CD4-positive, alpha-beta T cell treated with Interleukin-1 beta for 1 hour (primary cell): Measurements from ENCODE around the gene TTC7B.

Experiments used
- DNase-seq, 2 donors: peaks; one replicate each; pipeline ENCODE4 v3.0.0-alpha.2; 2020 to 2022

The TTC7B gene

DNA sequence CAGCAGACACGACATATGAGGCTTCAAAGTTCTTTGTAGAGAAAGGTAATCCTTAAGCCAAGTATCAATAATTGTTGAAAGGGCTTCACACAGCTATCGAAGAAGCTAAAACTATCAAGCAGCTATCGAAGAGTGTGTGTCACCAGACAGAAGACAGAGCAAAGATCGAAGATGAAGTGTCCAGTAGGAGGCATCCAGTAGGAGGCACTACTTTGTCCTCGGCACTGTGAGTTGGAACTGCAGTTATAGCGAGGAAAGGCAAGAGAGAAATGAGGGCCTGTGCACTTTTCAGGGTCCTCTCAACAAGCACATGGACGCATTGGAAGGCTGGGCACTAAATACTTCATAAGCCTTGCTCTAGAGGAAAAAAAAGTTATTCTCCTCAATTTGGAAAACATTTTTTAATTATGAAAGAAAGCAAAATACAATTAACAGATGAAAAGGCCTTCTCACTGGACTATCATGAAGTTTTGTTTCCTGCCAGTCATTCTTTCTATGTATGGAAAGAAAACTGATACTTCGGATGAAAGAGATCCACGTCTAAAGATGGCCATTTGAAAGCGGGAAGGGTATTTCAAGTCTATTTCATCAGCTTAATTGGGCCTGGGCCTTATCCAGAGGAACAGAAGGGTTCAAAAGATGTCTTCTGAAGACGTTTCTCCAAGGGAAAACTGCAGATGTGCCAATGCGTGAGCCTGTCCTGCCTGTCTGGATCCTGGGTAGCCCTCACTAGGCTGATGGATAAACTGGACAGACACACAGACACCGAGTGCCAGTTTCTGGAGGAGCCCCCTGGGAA lies 244.9 kb downstream of the TTC7B start:
- DNase-seq, result no peak

DNA sequence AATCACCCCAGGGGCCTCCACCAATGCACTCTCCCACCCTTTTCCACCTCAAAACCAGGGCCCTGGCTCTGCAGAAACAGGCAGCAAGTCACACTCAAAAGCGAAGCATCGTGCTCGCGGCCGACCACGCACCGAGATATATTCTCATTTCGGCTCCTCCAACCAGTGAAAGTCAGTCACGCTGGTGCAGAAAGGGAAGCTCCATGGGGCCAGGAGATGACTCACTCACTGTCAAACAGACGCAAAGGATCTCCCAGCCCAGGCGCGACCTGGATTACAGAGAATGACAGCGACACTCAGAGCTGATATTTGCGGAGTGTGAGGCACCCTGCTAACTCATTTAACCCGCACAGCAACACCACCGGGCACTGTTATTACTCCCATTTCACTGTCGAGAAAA lies 245.8 kb downstream of the TTC7B start:
- no peak for DNase-seq

DNA sequence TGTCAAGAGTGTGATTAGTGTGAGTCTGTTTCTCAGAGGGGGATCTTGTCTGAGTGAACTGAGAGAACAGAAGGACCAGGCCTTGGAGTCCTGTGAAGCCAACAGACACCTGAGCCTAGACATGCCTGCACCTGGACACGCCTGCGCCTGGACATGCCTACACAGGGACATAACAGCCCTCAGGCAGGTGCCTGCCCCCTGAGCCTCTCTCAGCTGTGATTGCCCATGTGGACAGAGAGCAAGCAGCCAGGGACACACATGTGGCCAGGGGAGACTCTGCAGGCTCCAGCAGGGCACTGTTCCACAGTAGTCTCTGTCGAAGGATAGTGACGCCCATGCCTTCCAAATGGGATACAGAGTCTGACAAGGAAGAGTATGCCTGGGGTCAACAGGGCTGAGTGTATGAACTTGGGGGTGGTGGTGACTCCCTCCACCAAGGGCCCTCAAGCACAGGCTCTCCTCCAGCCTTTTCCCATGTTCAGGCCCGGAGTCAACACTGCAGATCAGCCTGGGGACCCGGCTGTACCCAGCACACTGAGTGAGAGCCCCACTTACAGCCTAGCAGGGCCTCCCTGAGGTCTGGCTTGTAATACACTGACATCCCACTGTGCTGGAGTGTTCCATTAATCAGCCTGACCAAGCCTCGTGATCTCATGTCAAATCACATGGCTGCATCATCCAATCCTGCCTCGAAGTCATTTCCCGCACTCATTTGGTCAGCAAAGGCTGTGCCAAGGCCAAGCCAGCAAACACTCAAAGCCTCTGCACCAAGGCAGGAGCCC lies 246.4 kb downstream of the TTC7B start:
- DNase-seq, result no peak

DNA sequence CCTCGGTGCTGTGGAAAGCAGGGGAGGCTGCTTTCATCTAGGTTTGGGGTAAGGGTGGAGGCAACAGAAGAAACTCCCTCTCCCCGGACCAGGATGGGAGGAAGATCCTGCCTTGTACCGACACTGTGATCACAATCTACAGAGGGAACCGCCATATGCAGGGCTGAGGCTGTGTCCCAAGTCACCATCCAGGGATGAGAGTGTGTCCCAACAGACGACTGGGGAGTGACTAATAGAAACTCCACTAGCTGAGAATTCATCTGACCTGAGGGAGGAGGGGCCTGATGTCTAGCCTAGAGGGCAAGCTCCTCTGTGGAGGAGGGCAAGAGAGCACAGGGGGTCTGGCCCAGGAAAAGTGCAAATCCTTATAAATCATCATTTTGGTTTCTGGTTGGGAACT lies 247.0 kb downstream of the TTC7B start:
- no peak for DNase-seq

DNA sequence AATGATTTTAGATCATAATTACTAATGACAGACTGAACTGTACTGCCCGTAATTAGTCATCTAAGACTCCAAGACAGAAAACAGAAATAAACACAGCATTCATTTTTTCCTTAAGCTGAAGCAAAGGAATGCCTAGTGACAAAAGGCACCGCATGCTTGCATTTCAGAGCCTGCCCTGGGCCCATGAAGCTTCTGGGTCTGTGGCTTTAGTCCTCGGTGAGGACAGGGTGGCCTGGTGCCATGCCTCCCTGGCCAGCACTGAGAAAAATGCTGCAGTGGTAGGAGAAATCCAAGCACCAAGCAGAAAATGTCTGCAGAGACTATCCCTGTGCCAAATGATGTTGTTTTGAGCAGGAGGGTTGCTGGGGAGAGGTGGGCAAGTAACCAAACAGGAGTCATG lies 247.8 kb downstream of the TTC7B start:
- DNase-seq, result no peak

DNA sequence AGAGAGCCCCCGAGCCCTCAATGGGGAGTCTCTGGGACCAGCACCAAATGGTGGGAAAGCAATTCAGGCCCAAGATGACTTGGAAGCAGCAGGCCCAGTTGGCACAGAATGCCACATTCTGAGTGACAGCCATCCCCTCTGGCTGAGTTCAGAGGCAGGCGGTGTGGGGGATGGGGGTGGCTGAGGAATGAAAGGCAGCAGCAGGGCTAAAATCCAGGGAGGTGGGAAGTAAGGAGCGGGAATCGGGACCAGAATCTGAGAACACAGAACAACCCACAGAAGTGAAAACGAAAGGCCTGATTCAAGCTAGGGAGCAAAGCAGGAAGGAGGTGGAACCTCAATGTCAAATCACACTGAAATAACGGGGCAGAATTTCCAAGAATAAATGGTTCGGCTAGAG lies 248.2 kb downstream of the TTC7B start:
- no peak for DNase-seq

DNA sequence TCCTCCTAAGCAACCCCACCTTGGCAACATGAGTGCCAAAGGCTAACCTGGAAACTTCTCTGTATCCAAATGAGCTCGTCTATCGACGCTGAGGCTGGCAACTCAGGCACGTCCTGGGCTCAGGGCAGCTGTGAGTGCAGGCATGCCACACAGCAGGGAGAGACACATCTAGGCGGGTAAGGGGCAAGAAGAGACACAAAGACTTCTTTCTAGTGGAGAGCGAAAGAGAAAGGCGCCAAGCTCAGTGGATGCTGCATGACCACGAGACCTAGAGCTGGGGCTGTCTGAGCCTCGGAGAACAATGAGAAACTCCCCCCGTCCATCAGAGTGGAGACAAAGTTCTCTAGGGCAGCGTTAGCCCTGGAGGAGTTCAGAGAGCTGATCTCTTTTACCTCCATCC lies 249.0 kb downstream of the TTC7B start:
- DNase-seq, result no peak

DNA sequence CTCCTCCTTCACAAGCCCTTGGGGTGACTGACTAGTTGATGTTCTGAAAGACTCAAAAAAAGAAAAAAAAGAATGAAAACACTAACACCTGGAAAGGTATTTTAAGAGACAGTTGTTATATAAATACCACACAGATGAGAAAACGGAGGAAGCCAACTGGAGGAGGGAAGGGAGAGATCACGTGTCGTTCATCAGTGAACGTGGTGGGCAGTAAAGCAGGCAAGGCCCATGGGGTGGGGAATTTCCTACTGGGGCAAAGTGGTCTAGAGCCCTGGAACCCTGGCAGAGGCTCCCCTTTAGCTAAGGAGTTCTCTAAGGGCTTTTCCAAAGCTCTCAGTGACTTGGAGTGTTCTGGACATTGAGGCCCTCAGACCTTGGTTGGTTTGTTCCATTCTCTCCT lies 249.7 kb downstream of the TTC7B start:
- no peak for DNase-seq

DNA sequence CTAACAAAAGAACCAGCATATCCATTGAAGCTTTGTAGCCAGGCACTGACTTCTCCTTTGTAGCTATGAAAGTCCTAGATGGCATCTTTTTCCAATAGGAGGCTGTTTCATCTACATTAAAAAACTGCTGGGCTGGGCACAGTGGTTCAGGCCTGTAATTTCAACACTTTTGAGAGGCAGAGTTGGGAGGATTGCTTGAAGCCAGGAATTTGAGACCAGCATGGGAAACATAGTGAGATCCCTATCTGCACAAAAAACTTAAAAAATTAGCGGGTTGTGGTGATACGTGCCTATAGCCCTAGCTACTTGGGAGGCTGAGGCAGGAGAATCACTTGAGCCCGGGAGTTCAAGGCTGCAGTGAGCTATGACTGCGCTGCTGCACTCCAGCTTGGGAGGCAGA lies 251.7 kb downstream of the TTC7B start:
- no peak for DNase-seq

DNA sequence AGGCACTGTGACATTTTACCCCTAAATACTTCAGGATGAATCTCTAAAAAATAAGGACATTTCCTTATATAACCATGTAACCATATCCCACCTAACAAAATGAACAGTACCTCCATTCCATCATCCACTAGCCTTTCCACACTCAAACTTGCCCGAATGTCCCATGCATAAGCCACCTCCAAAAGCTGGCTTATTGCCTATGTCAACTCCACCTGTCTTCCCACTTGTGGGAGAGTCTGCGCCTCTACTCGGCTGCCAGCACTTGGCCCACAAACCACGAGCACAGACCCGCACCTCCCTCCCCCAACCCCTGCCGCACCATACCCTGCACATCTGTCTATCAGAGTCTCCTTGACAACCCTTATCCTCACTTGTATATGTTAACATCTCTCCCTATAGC lies 253.6 kb downstream of the TTC7B start:
- DNase-seq, result no peak

DNA sequence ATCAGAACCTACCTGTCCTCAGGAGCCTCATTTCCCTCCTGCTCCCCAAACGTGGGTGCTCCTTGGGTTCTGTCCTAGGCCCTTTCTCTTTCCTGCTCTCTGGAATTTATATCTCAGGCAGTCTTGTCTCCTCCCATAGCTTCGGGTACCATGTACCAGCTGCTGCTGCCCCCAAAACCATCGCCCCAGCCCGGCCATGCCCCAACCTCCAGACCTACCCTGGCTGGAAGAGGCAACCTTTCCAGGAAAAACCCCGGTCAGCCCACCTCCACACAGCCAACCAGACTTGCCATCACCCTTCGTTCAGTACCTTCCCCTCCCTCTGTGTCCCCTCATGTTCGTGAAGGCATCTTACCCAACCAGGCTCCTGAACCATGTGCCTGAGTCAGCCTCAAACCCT lies 254.3 kb downstream of the TTC7B start:
- DNase-seq, result no peak

DNA sequence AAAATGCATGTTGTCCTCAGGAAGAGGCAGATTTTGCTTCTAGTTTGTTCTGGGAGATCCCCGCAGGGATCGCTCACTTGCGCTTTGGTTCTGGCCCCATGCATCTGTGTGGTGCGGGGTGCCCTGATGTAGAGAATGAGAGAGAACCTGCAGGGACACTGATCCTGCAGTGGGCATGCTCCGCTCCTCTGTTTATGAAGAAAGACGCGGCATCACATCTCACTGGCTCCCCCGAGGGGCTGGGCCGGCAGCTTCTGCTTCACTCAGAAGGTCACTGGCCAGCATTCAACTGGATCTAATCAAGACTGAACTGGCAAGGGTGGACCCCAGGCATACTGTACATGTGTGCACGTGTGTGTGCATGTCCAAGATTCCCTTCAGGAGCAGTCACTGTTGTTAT lies 255.2 kb downstream of the TTC7B start:
- DNase-seq, result no peak

DNA sequence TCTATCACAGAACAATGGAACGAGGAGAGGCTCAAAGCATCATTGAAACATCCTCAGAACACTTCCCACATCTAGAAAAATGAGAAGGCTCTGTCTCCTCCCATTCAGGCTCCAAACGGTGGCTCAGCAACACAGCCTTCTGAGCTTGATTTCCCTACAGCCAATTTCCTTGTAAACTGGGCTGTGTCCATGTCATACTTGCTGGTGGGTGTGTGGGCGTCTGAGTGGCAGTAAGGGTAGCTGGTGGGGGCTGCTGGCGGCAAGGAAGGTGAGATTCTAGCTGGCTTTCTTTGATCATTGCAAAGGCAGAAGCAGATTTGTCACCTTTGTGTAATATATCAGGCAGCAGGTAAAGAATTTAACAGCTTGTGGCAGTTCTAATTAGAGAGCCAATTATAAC lies 255.7 kb downstream of the TTC7B start:
- DNase-seq, result no peak

DNA sequence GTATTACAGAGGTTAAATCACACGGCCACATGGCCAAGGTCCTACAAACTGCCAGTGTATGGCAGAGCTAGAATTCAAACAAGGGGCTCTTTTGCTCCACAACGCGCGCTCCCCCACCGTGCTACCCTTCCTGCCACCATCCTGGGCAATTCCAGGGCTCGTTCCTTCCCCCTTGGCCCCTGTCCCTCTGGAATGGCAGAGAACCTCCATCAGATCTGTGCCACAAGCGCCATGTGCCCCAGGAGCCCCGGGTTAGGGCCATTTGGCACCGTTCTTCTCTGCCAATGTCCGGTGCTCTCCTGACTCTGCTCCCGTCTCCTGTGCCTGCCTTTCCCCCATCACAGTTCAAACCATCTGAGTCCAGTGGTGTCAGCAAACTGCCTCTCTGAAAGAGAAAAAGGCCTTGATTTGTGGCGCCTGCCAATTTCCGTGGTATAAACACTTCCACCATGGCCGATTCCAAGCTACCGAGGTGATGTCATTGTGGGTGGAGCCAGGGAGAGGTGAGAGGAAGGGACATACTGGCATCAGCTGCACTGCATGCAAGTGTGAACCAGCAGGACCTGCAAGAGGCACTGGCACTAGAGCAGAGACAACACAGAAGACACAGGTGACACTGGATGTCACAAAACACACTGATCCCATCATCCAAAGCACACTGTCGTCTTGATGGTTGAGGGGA lies 256.3 kb downstream of the TTC7B start:
- no peak for DNase-seq

DNA sequence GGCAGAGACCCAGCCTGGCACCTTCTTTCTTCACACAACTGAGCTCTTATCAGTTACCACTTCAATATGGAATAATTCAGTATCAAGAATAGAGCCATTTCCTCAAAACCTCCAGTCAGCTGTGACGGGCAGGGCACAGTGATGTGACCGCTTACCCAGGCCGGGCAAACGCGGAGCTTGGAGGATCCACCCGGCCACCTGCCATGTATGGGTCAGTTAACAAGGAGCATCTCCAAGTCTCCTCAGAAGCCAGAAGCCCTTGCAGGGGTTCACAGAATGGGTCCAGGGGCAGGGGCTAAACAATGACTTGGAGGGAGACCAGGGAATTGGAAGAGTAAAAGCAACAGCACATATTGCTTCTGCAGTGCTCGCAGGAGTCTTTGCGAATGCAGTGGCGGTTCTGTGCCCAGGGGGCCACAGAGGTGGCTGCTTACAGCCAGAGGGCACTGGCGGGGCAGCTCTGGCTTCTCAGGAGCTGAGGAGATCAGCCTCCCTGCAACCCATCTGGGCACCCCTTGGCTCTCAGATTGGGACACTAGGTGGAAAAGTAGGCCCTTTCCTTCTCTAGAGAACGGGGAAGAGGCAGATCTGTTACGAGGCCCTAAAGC lies 257.1 kb downstream of the TTC7B start:
- DNase-seq, result no peak

DNA sequence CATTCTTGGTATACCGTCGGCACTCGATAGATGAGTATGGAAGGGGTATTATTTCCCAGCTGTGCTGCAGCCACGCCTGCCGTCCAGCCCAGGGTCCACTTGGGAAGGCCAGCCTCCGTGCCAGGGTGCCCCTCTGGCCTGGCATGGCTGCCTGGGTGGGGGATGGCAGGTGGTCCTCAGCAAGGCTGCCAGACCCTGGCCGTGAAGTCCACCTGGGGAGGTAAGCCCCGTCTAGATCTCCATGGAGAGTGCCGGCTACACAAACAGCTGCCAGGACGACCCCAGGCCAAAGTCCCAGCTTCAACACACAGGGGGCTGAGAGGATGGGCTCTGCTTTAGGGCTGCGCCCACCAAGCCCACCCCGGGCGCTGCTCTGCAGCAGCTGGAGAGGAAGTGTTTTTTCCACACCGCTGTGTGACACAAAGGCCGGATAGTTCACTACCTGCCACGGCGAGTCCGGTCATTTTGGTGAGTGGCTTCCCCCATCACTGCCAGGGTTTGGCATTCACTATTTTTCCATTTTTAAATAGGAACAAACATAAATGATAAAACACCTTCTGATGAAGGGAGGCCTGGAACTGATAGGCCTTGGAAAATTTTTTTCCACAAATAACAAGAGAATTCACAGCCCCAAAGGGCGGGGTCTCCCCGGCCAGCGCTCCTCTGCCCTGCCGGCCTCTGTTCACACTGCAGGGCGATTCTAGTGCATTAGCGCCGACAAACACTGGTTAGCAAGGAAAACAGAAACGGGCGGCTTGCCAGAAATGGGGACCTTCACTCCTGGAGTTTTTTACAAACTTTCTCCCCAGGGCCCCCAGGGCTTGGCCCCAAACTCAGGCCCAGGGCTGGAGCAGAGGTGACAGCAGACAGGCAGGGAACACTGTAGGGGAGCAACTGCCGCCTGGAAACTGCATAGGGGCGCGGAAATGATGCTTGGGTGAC lies 257.9 kb downstream of the TTC7B start:
- DNase-seq, result no peak

DNA sequence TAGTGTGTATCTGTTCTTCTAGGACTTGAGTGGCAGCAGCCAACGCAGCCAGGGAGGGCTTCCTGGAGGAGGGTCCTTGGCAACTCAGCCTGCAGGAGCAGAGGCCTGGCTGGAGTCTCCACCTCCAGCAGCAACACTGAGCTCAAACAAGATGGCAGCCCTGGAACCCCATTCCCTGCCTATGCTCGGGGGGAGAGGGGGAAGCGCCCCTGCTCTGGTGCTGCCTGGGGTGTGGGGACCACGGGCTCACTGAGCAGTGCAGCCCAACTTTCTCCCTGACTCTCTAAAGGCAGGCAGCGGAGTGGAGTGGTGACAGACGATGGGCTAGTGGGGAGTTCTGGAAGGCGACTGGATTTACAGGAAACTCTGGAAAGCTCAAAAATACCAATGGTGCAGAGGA lies 258.7 kb downstream of the TTC7B start:
- DNase-seq, result no peak

DNA sequence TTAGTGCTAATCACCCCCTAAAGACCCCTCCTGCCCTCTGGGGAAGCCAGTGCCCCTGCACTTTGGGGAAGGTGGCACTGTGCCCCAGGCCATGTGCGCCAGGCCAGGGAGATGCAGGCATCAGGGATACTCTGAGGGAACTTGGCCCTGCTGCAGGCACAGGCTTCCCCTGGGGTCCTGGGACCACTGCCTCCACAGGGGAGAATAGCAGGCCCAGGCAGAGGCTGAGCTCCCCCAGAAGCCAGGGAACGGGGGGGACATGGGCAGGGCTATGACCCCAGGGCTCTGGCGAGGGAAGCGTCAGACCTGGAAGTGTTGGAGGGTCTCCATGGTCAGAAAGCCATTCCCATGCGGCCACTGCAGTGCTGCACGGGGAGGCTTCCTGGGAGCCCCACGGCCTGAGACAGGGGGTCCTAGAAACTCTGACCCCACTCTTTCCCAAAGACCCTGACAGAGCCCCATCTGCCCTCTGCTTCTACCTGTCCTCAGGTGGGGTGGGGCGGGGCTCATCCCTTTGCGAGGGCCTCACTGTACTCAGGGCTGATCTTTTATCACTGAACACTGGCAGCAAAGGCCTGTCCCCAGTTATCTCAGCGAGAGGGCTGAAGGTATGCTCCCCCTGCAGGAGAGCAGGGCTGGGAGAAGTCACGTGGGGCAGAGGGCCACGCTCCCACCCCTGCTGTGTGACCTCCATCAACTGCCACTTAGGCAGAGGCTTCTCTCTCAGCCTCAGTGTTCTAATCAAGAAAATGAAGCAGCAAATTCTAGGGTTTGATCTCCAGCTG lies 259.4 kb downstream of the TTC7B start:
- DNase-seq, result no peak

DNA sequence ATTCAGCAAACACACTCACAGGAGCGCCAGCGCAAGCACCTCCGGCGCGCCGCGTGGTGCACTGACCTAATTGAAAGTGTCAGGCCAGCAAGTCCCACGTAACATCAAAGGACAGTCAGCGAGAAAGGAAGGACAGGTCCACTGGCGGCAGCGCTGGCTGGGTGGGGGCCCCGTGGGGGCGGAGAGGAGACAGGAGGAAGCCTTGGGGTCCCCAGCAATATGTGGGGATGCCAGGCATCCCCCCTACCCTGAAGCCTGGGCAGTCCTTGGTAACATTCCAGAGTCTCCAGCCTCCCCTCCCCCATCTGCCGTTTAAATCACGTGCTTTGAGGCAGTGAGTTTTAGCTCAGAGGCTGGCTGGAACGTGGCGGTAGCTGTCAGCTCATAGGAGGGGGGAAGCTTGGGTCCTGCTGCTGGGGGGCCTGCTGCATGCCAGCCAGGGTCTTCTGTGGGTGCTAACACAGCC lies 260.2 kb downstream of the TTC7B start:
- no peak for DNase-seq

DNA sequence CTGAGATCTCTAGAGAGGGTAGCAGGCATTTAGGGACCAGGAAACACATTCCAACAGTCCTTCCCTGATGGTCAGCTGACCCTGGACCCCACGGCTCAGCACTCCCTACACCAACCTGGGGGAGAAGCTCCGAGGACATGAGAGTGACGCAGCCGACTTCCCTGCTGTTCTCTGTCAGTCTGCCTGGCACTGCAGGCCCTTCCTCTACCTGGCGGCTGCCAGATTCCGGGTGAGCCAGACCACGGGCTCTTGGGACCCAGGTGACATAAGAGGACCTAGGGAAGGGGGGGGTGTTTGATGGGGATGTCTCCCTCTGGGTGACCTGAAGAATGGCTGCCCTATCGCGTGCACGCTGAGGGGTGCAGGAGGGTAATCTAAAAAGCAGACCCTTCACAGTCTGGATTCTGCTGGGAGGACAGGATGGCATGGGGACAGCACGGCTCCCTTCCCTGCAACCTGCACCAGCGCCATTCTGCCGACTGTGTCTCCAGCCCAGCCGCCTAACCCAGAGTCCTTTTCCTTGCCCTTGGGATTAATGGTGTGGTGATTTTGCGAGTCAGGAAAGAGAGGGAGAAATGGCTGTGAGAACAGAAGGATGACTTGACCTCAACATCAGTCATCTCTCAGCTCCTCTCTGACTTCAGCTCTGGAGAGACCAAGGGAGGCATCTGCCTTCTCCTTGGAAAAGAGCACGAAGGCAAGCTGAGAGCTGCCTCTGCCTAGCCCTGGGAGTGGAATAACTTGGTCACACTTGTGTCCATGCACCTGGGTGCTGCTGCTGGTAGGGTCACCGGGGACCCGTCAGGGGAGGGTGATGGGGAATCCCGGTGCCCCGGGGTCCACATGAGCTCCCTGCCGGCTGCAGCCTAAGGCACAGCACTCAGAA lies 260.9 kb downstream of the TTC7B start:
- no peak for DNase-seq
